A549 (cell line): ENCODE data around the gene BAHD1.

ENCODE experiments used
- EP300 ChIP-seq, 2 experiments: fragments of >200 bp; sonication (Bioruptor Twin); formaldehyde crosslinking; IDR thresholded peaks; 2 replicates in 1 of 2; 3 replicates in 1 of 2; pipeline ENCODE4 v1.6.1; 2016 to 2017
- ESRRA ChIP-seq: fragments of 150-350 bp; IDR thresholded peaks from 2 replicates; pipeline ENCODE4 v1.6.1; 2014; ENCODE audit warnings: mild to moderate bottlenecking, low read length, borderline replicate concordance
- HOXB13 ChIP-seq: fragments of 250-450 bp; sonication (Bioruptor Pico); IDR thresholded peaks from 2 replicates; pipeline ENCODE4 v1.5.0; 2020; ENCODE audit warnings: low read depth, mild to moderate bottlenecking, moderate library complexity
- NPAS2 ChIP-seq: fragments of 250-450 bp; sonication (Bioruptor Pico); IDR thresholded peaks from 2 replicates; pipeline ENCODE4 v1.8.0; 2022; ENCODE audit warnings: mild to moderate bottlenecking, moderate library complexity, borderline replicate concordance
- POLR2A ChIP-seq: IDR thresholded peaks from 2 replicates; pipeline ENCODE4 v1.6.1; 2012; ENCODE audit warnings: mild to moderate bottlenecking, low read length
- SREBF2 ChIP-seq: fragments of 450-650 bp; IDR thresholded peaks from 2 replicates; pipeline ENCODE4 v1.6.1; 2014; ENCODE audit warnings: mild to moderate bottlenecking, moderate library complexity
- ZFP36 ChIP-seq: fragments of 450-650 bp; IDR thresholded peaks from 2 replicates; pipeline ENCODE4 v1.6.1; 2014; ENCODE audit warnings: borderline replicate concordance; ENCODE audit not compliant: partially characterized antibody
- ZNF302 ChIP-seq: fragments of 250-450 bp; sonication (Bioruptor Pico); IDR thresholded peaks from 2 replicates; pipeline ENCODE4 v1.9.0; 2021; ENCODE audit warnings: inconsistent platforms, mild to moderate bottlenecking, moderate library complexity
- TF ChIP-seq, protein P1 (sequence below): fragments of >200 bp; sonication (Bioruptor Twin); formaldehyde crosslinking; IDR thresholded peaks from 3 replicates; pipeline ENCODE4 v1.5.1; 2016
- TF ChIP-seq, protein P2 (sequence below): fragments of 150-350 bp; IDR thresholded peaks from 2 replicates; pipeline ENCODE4 v1.6.1; 2014; ENCODE audit warnings: low read depth, mild to moderate bottlenecking, low read length
- TF ChIP-seq, protein P3 (sequence below): fragments of 200-600 bp; sonication (generic); IDR thresholded peaks from 2 replicates; pipeline ENCODE4 v1.6.1; 2016; ENCODE audit warnings: antibody characterized with exemption, mild to moderate bottlenecking, moderate library complexity
- TF ChIP-seq, protein P4 (sequence below): IDR thresholded peaks from 2 replicates; pipeline ENCODE4 v1.6.1; 2012

DNA sequence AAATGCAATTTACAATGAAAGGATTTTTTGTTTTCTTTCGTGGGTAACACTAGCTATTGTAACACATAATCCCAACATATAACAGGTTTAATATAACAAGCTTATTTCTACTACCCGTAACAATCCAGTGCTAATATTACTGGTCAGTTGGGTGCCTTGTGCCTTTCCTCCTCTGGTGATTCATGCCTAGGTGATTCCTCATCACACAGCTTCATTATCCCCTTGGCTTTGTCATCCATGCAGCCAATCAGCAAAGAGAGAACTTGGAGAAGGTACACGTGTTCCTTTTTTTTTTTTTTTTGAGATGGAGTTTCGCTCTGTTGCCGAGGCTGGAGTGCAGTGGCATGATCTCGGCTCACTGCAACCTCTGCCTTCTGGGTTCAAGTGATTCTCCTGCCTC is 60.7 kb downstream of the BAHD1 start:
- TF ChIP-seq POLR2A = no peak
- no peak for TF ChIP-seq EP300 (IDR thresholded peaks at IDR 0.05)
- no peak for TF ChIP-seq ESRRA
- no peak for TF ChIP-seq NPAS2 (CRISPR knock-in tag)
- TF ChIP-seq, protein P1, sequence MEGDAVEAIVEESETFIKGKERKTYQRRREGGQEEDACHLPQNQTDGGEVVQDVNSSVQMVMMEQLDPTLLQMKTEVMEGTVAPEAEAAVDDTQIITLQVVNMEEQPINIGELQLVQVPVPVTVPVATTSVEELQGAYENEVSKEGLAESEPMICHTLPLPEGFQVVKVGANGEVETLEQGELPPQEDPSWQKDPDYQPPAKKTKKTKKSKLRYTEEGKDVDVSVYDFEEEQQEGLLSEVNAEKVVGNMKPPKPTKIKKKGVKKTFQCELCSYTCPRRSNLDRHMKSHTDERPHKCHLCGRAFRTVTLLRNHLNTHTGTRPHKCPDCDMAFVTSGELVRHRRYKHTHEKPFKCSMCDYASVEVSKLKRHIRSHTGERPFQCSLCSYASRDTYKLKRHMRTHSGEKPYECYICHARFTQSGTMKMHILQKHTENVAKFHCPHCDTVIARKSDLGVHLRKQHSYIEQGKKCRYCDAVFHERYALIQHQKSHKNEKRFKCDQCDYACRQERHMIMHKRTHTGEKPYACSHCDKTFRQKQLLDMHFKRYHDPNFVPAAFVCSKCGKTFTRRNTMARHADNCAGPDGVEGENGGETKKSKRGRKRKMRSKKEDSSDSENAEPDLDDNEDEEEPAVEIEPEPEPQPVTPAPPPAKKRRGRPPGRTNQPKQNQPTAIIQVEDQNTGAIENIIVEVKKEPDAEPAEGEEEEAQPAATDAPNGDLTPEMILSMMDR = no peak
- TF ChIP-seq ZNF302 (CRISPR knock-in tag) = no peak
- TF ChIP-seq, protein P2, sequence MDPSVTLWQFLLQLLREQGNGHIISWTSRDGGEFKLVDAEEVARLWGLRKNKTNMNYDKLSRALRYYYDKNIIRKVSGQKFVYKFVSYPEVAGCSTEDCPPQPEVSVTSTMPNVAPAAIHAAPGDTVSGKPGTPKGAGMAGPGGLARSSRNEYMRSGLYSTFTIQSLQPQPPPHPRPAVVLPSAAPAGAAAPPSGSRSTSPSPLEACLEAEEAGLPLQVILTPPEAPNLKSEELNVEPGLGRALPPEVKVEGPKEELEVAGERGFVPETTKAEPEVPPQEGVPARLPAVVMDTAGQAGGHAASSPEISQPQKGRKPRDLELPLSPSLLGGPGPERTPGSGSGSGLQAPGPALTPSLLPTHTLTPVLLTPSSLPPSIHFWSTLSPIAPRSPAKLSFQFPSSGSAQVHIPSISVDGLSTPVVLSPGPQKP = no peak
- TF ChIP-seq, protein P3, sequence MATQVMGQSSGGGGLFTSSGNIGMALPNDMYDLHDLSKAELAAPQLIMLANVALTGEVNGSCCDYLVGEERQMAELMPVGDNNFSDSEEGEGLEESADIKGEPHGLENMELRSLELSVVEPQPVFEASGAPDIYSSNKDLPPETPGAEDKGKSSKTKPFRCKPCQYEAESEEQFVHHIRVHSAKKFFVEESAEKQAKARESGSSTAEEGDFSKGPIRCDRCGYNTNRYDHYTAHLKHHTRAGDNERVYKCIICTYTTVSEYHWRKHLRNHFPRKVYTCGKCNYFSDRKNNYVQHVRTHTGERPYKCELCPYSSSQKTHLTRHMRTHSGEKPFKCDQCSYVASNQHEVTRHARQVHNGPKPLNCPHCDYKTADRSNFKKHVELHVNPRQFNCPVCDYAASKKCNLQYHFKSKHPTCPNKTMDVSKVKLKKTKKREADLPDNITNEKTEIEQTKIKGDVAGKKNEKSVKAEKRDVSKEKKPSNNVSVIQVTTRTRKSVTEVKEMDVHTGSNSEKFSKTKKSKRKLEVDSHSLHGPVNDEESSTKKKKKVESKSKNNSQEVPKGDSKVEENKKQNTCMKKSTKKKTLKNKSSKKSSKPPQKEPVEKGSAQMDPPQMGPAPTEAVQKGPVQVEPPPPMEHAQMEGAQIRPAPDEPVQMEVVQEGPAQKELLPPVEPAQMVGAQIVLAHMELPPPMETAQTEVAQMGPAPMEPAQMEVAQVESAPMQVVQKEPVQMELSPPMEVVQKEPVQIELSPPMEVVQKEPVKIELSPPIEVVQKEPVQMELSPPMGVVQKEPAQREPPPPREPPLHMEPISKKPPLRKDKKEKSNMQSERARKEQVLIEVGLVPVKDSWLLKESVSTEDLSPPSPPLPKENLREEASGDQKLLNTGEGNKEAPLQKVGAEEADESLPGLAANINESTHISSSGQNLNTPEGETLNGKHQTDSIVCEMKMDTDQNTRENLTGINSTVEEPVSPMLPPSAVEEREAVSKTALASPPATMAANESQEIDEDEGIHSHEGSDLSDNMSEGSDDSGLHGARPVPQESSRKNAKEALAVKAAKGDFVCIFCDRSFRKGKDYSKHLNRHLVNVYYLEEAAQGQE = no peak
- TF ChIP-seq ZFP36 = no peak
- TF ChIP-seq SREBF2 = no peak
- no peak for TF ChIP-seq HOXB13 (CRISPR knock-in tag)
- TF ChIP-seq, protein P4, sequence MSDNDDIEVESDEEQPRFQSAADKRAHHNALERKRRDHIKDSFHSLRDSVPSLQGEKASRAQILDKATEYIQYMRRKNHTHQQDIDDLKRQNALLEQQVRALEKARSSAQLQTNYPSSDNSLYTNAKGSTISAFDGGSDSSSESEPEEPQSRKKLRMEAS = no peak
